Measurements from ENCODE around the gene LINC01488.

LINC01488 gene

GRCh38 chr11:69492201-69492991 is 10.9 kb downstream of the LINC01488 start:
- DNase-seq (ENCODE audit: low spot score): no peak

- no peak for DNase-seq (ENCODE audit: low spot score)
Observed at GRCh38 chr11:69493931-69494821, 12.7 kb downstream of the LINC01488 start.

- DNase-seq (ENCODE audit: low spot score): no peak
Observed at GRCh38 chr11:69494851-69495250, 13.4 kb downstream of the LINC01488 start.

- DNase-seq (ENCODE audit: low spot score): no peak
Observed at GRCh38 chr11:69495441-69496201, 14.2 kb downstream of the LINC01488 start.

GRCh38 chr11:69496202-69496557 is 14.7 kb downstream of the LINC01488 start:
- DNase-seq (ENCODE audit: low spot score): no peak

- no peak for DNase-seq (ENCODE audit: low spot score)
Observed at GRCh38 chr11:69496631-69497220, 15.3 kb downstream of the LINC01488 start.

GRCh38 chr11:69497221-69497787 is 15.8 kb downstream of the LINC01488 start:
- no peak for DNase-seq (ENCODE audit: low spot score)

GRCh38 chr11:69498614-69499175 is 17.2 kb downstream of the LINC01488 start:
- no peak for DNase-seq (ENCODE audit: low spot score)

GRCh38 chr11:69499186-69499917 is 17.9 kb downstream of the LINC01488 start:
- DNase-seq (ENCODE audit: low spot score): no peak

- DNase-seq (ENCODE audit: low spot score): no peak
Observed at GRCh38 chr11:69499918-69500284, 18.4 kb downstream of the LINC01488 start.

GRCh38 chr11:69500285-69501120 is 19.0 kb downstream of the LINC01488 start:
- DNase-seq (ENCODE audit: low spot score): no peak

- no peak for DNase-seq (ENCODE audit: low spot score)
Observed at GRCh38 chr11:69501121-69501489, 19.6 kb downstream of the LINC01488 start.

GRCh38 chr11:69501891-69502860 is 20.7 kb downstream of the LINC01488 start:
- no peak for DNase-seq (ENCODE audit: low spot score)

GRCh38 chr11:69504127-69504526 is 22.7 kb downstream of the LINC01488 start:
- DNase-seq (ENCODE audit: low spot score): no peak

- no peak for DNase-seq (ENCODE audit: low spot score)
Observed at GRCh38 chr11:69504576-69505335, 23.3 kb downstream of the LINC01488 start.

GRCh38 chr11:69508974-69509373 is 27.5 kb downstream of the LINC01488 start:
- no peak for DNase-seq (ENCODE audit: low spot score)

- DNase-seq (ENCODE audit: low spot score): no peak
Observed at GRCh38 chr11:69509381-69509780, 27.9 kb downstream of the LINC01488 start.

- DNase-seq (ENCODE audit: low spot score): no peak
Observed at GRCh38 chr11:69509846-69510390, 28.5 kb downstream of the LINC01488 start.

Measured in hematopoietic multipotent progenitor cell treated with erythropoietin and hydrocortisone succinate and interleukin-3 and kit ligand, for 17 days (in vitro differentiated cells).